Ishikawa (cell line): Measurements from ENCODE around the gene EDN2.

Source experiments
- CEBPB ChIP-seq: IDR thresholded peaks from 2 replicates; pipeline ENCODE4 v1.6.1; 2012
- CREB1 ChIP-seq: IDR thresholded peaks from 2 replicates; pipeline ENCODE4 v1.6.1; 2012; ENCODE audit warnings: low read depth
- EGR1 ChIP-seq: IDR thresholded peaks from 2 replicates; pipeline ENCODE4 v1.6.1; 2012
- EP300 ChIP-seq: IDR thresholded peaks from 2 replicates; pipeline ENCODE4 v1.6.1; 2012; ENCODE audit warnings: borderline replicate concordance
- FOXM1 ChIP-seq: IDR thresholded peaks from 2 replicates; pipeline ENCODE4 v1.6.1; 2012; ENCODE audit warnings: low read depth, borderline replicate concordance
- NFIC ChIP-seq: IDR thresholded peaks from 2 replicates; pipeline ENCODE4 v1.6.1; 2012
- RAD21 ChIP-seq: IDR thresholded peaks from 2 replicates; pipeline ENCODE4 v1.6.1; 2012; ENCODE audit warnings: low read depth
- TAF1 ChIP-seq: IDR thresholded peaks from 2 replicates; pipeline ENCODE4 v1.6.1; 2012; ENCODE audit warnings: low read depth, mild to moderate bottlenecking
- TCF12 ChIP-seq: IDR thresholded peaks from 2 replicates; pipeline ENCODE4 v1.6.1; 2012; ENCODE audit warnings: low read depth
- TEAD4 ChIP-seq: IDR thresholded peaks from 2 replicates; pipeline ENCODE4 v1.6.1; 2012
- YY1 ChIP-seq: IDR thresholded peaks from 2 replicates; pipeline ENCODE4 v1.6.1; 2012; ENCODE audit warnings: low read depth
- ZBTB7A ChIP-seq: IDR thresholded peaks from 2 replicates; pipeline ENCODE4 v1.6.1; 2012; ENCODE audit warnings: low read depth
- TF ChIP-seq, protein P1 (sequence below): IDR thresholded peaks from 2 replicates; pipeline ENCODE4 v1.6.1; 2012
- TF ChIP-seq, protein P2 (sequence below): IDR thresholded peaks from 2 replicates; pipeline ENCODE4 v1.6.1; 2012; ENCODE audit warnings: low read depth, mild to moderate bottlenecking
- TF ChIP-seq, protein P3 (sequence below): IDR thresholded peaks from 2 replicates; pipeline ENCODE4 v1.6.1; 2012

The EDN2 gene

DNA sequence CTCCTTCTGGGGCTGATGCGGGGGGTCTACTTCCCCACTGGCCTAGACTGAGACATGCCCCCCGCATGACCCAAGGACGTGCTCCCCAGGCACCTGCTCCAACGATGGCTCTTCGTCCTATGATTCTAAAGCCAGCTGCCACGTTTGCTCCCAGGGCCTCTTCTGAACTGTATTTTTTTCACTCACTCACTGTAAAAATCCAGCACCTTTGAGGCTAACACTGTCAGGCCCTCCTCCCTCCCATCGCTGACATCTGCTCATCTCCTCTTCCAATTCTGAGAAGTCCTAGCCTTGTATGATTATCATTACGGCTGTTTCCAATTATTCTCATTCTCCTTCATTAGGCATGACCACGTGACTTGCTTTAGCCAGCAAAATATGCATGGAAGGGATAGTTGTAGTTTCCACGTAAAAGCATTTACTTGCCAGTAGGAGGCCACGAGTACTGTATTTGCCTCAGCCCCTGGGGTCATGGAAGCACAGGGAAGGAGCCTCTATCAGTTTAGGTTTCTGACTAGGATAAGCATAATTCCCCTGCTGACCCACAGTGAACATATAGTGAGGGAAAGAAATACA, 19.1 kb upstream of the EDN2 start:
- TF ChIP-seq TCF12 (no peak), EP300 (no peak), CREB1 (no peak), TEAD4 (no peak), YY1 (no peak), EGR1 (no peak)
- TF ChIP-seq, protein P1, sequence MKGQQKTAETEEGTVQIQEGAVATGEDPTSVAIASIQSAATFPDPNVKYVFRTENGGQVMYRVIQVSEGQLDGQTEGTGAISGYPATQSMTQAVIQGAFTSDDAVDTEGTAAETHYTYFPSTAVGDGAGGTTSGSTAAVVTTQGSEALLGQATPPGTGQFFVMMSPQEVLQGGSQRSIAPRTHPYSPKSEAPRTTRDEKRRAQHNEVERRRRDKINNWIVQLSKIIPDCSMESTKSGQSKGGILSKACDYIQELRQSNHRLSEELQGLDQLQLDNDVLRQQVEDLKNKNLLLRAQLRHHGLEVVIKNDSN, result no peak; the same call in 1 of the 2 replicates

DNA sequence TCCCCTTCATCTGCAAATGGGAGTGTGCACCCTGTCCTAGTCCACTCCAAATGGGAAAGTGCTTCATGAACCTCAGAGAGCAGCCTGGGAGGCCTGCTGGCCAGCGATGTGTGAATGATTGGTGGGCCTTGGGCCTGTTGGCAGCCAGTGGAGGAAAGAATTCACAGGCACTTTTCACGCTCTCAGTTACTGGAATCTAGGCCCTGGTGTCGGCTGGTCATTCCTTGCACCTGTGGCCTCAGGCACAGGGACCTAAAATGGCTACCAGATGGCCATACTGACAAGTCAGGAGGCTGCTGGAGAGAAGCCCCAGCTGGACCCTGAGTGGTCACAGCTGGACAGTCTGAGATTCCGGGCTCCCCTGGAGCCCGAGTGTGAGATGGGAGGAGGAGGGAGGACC, 18.4 kb upstream of the EDN2 start:
- no peak for TF ChIP-seq RAD21
- TF ChIP-seq, protein P2, sequence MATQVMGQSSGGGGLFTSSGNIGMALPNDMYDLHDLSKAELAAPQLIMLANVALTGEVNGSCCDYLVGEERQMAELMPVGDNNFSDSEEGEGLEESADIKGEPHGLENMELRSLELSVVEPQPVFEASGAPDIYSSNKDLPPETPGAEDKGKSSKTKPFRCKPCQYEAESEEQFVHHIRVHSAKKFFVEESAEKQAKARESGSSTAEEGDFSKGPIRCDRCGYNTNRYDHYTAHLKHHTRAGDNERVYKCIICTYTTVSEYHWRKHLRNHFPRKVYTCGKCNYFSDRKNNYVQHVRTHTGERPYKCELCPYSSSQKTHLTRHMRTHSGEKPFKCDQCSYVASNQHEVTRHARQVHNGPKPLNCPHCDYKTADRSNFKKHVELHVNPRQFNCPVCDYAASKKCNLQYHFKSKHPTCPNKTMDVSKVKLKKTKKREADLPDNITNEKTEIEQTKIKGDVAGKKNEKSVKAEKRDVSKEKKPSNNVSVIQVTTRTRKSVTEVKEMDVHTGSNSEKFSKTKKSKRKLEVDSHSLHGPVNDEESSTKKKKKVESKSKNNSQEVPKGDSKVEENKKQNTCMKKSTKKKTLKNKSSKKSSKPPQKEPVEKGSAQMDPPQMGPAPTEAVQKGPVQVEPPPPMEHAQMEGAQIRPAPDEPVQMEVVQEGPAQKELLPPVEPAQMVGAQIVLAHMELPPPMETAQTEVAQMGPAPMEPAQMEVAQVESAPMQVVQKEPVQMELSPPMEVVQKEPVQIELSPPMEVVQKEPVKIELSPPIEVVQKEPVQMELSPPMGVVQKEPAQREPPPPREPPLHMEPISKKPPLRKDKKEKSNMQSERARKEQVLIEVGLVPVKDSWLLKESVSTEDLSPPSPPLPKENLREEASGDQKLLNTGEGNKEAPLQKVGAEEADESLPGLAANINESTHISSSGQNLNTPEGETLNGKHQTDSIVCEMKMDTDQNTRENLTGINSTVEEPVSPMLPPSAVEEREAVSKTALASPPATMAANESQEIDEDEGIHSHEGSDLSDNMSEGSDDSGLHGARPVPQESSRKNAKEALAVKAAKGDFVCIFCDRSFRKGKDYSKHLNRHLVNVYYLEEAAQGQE, result no peak
- TF ChIP-seq, protein P1, result no peak
- TF ChIP-seq EGR1, result no peak
- no peak for TF ChIP-seq CREB1
- no peak for TF ChIP-seq TAF1
- TF ChIP-seq TCF12, result peak; percentile 59
- TF ChIP-seq EP300, result peak; percentile 63
- TF ChIP-seq, protein P3, sequence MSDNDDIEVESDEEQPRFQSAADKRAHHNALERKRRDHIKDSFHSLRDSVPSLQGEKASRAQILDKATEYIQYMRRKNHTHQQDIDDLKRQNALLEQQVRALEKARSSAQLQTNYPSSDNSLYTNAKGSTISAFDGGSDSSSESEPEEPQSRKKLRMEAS, result peak; percentile 51; the same call in 1 of the 2 replicates
- TF ChIP-seq NFIC, result peak; percentile 51; the same call in 1 of the 2 replicates
- TF ChIP-seq YY1, result 0 out of 2 replicates have a peak, but pooled peaks have one; percentile 50
- no peak for TF ChIP-seq CEBPB
- TF ChIP-seq ZBTB7A, result no peak
- peak; percentile 41; the same call in 1 of the 2 replicates for TF ChIP-seq TEAD4
- no peak for TF ChIP-seq FOXM1

DNA sequence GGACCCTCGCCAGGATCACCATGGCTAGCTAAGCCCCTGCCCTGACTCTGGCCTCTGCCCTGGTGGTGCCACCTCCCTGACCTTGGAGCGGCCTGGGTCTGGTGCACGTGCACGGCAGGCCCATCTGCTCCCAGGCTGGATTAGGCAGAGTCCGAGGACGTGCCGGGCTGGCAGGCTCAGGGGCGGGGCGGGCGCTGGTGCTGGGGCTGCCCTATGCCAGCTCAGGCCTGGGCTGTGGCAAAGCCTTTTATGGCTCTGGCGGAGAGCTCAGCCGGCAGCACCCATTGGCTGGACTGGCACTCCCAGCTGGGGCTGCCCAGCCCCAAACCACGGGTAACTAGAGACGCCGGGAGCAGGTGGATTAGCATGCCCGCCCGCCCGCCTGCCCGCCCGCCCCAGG, 17.1 kb upstream of the EDN2 start:
- TF ChIP-seq EP300, result peak; percentile 56; the same call in 1 of the 2 replicates
- peak; percentile 46; the same call in 1 of the 2 replicates for TF ChIP-seq FOXM1
- TF ChIP-seq, protein P3, result peak; percentile 98
- no peak for TF ChIP-seq ZBTB7A
- peak; percentile 29; the same call in 1 of the 2 replicates for TF ChIP-seq TEAD4
- no peak for TF ChIP-seq EGR1
- TF ChIP-seq NFIC, result peak; percentile 34; the same call in 1 of the 2 replicates

DNA sequence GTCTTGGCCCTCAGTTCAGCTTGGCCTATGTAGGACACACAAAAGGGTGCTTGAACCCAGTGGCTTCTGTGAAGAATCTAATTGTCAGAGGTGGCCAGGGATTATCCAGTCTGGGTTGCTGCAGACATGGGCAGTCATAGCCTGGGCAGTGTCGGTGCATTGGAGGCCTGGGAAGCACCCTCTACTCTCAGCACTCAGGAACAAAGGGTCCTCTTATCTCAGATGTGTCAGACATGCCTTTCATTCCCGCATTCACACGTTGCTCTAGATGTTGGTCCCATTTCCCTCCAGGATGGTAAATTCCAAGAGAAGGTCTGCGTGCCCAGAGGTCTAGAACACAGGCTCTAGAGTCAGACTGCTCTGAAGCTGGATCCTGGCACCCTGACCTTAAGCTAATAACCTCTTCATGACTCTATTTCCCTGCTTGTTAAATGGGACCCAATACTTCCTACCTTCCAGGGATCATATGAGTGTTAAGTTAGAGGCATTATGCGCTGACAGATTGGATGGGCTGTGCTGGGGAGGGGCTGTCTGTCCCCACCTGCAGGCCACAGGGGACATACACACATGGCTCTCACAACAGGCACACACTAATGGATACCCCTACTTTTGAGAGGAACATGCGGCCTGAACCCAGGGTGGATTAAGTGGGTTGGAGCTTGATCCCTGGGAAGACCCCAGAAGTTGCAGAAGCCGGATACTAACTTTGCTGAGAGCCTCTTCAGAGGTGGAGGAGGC, 16.5 kb upstream of the EDN2 start:
- TF ChIP-seq ZBTB7A, result no peak; the same call in 1 of the 2 replicates
- TF ChIP-seq TEAD4, result no peak
- TF ChIP-seq, protein P2, result no peak
- TF ChIP-seq, protein P3, result no peak
- TF ChIP-seq EGR1, result no peak

DNA sequence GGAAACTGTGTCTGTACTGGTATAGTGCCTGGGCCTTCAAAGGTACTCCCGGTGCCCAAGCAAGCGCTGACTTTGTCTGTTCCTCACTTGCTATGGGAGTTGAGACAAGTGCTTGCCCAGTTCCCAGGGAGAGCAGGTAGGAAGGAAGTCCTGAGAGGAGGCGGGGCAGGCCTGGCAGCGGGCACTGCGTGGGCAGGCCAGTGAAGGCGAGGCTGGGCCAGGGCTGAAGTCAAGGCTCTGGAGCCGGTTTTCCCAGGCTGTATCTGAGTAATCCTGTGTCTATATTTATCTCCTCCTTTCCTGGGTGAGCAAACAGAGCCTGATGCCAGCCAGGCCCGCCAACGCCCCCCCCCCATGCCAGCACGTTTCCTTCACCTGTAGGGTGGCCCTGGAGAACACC, 15.9 kb upstream of the EDN2 start:
- TF ChIP-seq TAF1 (no peak), CREB1 (no peak), ZBTB7A (no peak), RAD21 (no peak), EGR1 (peak; percentile 97), EP300 (no peak), TEAD4 (no peak), TCF12 (no peak), YY1 (no peak), NFIC (peak; percentile 72), CEBPB (no peak), FOXM1 (no peak)
- TF ChIP-seq, protein P1, result no peak
- TF ChIP-seq, protein P3, result no peak
